Fibroblast of mammary gland (primary cell): ENCODE data around the gene AKR1B1.

ENCODE experiments used
- DNase-seq: peaks from one replicate; pipeline ENCODE4 v3.0.0-alpha.2; 2010; ENCODE audit warnings: low read depth
- H3K4me3 ChIP-seq: 2 replicates; pipeline ENCODE4 v1.5.1; 2011; ENCODE audit warnings: low read depth, mild to moderate bottlenecking, low read length, moderate library complexity; ENCODE audit not compliant: control insufficient read depth
- CTCF ChIP-seq: conservative IDR thresholded peaks from 2 replicates; pipeline ENCODE4 v1.5.1; 2011; ENCODE audit warnings: low read depth, low read length, inconsistent platforms; ENCODE audit not compliant: control insufficient read depth, insufficient read depth

The AKR1B1 gene

GRCh38 chr7:134429481-134429880 lies 29.4 kb downstream of the AKR1B1 start:
- no peak for TF ChIP-seq CTCF
- DNase-seq: no peak
- H3K4me3 ChIP-seq: no peak overlapping the region

DNA sequence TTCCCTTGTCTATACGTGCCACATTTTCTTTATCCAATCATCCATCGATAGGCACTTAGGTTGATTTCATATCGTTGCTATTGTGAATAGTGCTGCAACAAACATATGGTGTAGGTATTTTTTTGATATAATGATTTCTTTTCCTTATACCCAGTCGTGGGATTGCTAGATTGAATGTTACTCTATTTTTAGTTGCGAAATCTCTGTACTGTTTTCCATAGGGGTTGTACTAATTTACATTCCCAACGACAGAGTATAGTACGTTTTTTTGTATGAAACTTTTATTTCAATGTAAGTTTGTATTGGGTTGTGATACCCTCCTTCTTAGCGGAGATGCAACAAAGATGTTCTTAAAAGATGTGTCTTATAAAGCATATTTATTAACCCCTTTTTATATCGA lies 30.0 kb downstream of the AKR1B1 start:
- no peak overlapping the region for H3K4me3 ChIP-seq
- no peak for DNase-seq
- TF ChIP-seq CTCF: no peak

DNA sequence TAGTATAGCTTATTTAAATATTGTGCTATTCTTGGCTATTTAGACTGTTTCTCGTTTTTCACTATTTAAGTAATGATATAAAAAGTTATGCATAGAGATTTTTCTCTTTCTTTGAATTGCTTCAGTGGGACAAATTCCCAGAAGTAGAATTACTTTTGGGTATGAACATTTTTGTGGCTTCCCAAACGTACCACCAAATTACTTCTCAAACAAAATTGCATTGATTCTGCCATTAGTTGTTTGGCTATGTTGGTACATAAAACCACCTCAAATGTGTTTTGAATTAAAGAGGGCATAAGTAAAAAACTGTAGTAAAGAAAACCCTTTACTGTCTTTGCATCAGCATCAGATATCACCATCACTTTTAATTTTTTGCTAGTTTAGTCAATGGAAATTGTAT lies 31.0 kb downstream of the AKR1B1 start:
- TF ChIP-seq CTCF: no peak
- H3K4me3 ChIP-seq: no peak overlapping the region
- DNase-seq: no peak

- DNase-seq: no peak
- no peak overlapping the region for H3K4me3 ChIP-seq
- no peak for TF ChIP-seq CTCF
Measured at GRCh38 chr7:134425777-134426176, 33.1 kb downstream of the AKR1B1 start.

DNA sequence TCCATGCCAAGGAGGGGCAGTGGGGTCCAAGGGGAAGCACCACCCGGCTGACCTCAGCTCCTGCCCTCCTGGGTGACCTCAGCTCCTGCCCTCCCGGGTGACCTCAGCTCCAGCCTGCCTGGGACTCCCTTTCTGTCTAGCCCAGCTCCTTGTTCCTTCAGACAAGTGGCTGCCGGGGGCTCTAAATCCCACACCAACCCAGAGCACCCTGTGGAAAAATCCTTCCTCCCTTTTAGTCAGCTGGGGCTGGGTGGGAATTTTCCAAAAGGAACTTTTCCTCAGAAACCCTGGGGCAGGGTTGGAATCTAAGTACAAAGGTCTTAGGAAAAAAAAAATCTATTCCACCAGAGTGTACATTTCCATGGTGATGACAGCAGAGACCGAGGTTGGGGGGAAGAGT lies 36.3 kb downstream of the AKR1B1 start:
- H3K4me3 ChIP-seq: no peak overlapping the region
- no peak for DNase-seq
- no peak for TF ChIP-seq CTCF

DNA sequence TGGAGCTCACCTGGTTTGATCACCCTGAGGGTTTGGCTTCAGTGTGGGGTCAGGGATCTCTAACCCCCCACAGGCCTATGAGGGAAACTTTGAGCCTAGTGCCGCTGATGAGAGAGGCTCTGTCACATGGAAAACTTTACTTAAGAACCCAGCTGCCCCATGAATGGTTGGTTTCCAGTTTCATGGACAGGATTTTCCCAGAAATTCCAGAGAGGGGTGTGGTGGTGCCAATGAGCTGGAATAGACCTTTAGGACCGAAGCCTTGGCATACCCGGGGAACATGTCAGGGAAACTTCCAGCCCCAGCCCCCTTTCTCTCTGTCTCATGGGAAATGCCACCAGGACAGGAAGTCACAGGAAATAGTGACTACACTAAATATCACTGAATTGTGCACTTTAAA lies 36.9 kb downstream of the AKR1B1 start:
- DNase-seq: no peak
- no peak for TF ChIP-seq CTCF
- H3K4me3 ChIP-seq: no peak overlapping the region

- H3K4me3 ChIP-seq: peak overlapping the region; percentile 1
- DNase-seq: peak; percentile 80
- peak; percentile 81 for TF ChIP-seq CTCF
Measured at GRCh38 chr7:134420424-134421125, 38.3 kb downstream of the AKR1B1 start.
